ENCODE measurements around the gene TBC1D21. TPM values are rescaled to one million over a fixed set of nuclear protein-coding genes. Genes with fewer than 3 reads are reported as not detected.

TBC1D21 gene
- total and polyA plus RNA-seq, 2 of the 8 experiments (the other 6 are each of a cell fraction or from before 2014, with no cell fraction given) = not detected

DNA sequence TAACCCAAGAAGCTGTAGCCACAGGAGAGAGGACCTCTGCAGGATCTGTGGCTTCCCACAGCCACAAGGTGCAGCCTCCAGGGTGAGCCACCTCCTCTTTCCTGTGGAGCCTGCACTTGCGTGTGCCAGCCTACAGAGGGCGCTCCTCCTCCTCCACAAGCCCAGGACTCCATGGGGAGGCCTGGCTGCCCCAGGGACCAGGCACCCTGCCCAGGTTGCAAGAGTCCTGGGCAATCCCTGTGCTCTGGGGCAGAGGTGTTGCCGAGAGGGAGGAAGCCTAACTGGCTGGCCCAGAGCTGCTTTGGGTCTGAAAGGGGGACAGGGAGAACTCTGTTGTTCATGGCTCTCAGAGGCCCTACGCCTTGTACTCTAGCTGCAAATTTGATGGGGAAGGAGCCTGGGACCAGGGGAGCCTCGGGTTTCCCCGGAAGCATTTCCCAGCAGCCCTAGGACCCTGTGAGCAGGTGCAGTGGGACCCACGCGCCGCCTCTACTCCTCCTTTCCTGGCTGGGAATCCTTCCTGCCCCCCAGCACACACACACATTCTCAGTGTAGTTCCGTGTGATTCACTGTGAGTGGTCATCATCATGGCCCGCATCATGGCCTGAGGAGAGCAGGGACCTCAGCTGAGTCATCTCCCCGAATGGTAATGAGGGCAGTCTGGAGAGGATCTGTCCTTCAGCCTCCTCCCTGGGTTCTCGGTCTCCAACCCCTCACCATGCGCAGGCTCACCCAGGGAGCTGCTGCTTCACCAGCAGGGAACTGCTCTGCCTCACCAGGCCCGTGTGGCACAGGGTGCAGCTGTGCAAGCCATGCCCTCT lies 24.3 kb downstream of the TBC1D21 start (continued):
- TF ChIP-seq GABPA (IDR thresholded peaks at IDR 0.05; ENCODE audit: borderline replicate concordance, insufficient read depth, low read length) = peak; percentile 80; the same call in 1 of the 2 replicates
- TF ChIP-seq CREB1 (IDR thresholded peaks at IDR 0.05) = peak; percentile 55; the same call in 1 of the 2 replicates
- TF ChIP-seq YY1 (IDR thresholded peaks at IDR 0.05; ENCODE audit: low read depth, low read length) = peak; percentile 44; the same call in 1 of the 2 replicates
- 0 out of 2 replicates have a peak, but pooled peaks have one; percentile 38 for TF ChIP-seq MAX (IDR thresholded peaks at IDR 0.05)
- peak; percentile 45; the same call in 1 of the 2 replicates for TF ChIP-seq JUND (IDR thresholded peaks at IDR 0.05; ENCODE audit: low read length)
- no peak for TF ChIP-seq TBP (IDR thresholded peaks at IDR 0.05; ENCODE audit: low read depth, low read length)
- TF ChIP-seq, protein P1, sequence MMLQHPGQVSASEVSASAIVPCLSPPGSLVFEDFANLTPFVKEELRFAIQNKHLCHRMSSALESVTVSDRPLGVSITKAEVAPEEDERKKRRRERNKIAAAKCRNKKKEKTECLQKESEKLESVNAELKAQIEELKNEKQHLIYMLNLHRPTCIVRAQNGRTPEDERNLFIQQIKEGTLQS (IDR thresholded peaks at IDR 0.05; ENCODE audit: insufficient read depth, low read depth, low read length) = no peak
- peak; percentile 64; the same call in 1 of the 2 replicates for TF ChIP-seq KDM1A (IDR thresholded peaks at IDR 0.05; ENCODE audit: borderline replicate concordance, low read length)
- no peak for TF ChIP-seq BRCA1 (IDR thresholded peaks at IDR 0.05; ENCODE audit: low read depth, low read length)
- no peak for TF ChIP-seq SP4 (IDR thresholded peaks at IDR 0.05; ENCODE audit: low read length)
- no peak for TF ChIP-seq JUN (IDR thresholded peaks at IDR 0.05; ENCODE audit: low read depth, low read length)

All from H1 (cell line).